Skeletal muscle satellite cell (primary cell): ENCODE data around the gene PREB.

Source experiments
- H3K27me3 ChIP-seq: 2 replicates; pipeline ENCODE4 v1.7.0; 2013; ENCODE audit warnings: low read length; ENCODE audit not compliant: control insufficient read depth, insufficient read depth
- H3K36me3 ChIP-seq: 2 replicates; pipeline ENCODE4 v1.7.0; 2013; ENCODE audit warnings: mild to moderate bottlenecking, control low read depth, low read length; ENCODE audit not compliant: insufficient read depth
- H3K4me1 ChIP-seq: 2 replicates; pipeline ENCODE4 v1.7.0; 2013; ENCODE audit warnings: low read length; ENCODE audit not compliant: control insufficient read depth, insufficient read depth
- H3K4me2 ChIP-seq: 2 replicates; pipeline ENCODE4 v1.7.0; 2013; ENCODE audit warnings: mild to moderate bottlenecking, low read length
- H3K4me3 ChIP-seq: 2 replicates; pipeline ENCODE4 v1.7.0; 2013; ENCODE audit warnings: low read length
- H3K9ac ChIP-seq: 2 replicates; pipeline ENCODE4 v1.7.0; 2013; ENCODE audit warnings: mild to moderate bottlenecking, low read depth, low read length, moderate library complexity
- H3K9me3 ChIP-seq: replicated peaks from 2 replicates; pipeline ENCODE4 v1.7.0; 2013; ENCODE audit warnings: mild to moderate bottlenecking, control low read depth, low read length

The PREB gene

GRCh38 chr2:27089111-27089954 lies 45.1 kb downstream of the PREB start:
- H3K36me3 ChIP-seq = no peaks in the 10 kb centered on the region
- peaks cover 18% of the 10 kb centered on the region for H3K4me1 ChIP-seq
- H3K27me3 ChIP-seq = no peaks in the 10 kb centered on the region
- H3K9me3 ChIP-seq = no peaks in the 10 kb centered on the region
- no peak overlapping the region for H3K4me3 ChIP-seq
- no peak overlapping the region for H3K4me2 ChIP-seq
- no peak overlapping the region for H3K9ac ChIP-seq

- Histone ChIP-seq H3K27me3 (no peaks in the 10 kb centered on the region), H3K9ac (no peak overlapping the region), H3K36me3 (peaks cover under 1% of the 10 kb centered on the region)
Measured at GRCh38 chr2:27088634-27089033, 45.8 kb downstream of the PREB start.

GRCh38 chr2:27087823-27088410 lies 46.5 kb downstream of the PREB start:
- no peaks in the 10 kb centered on the region for H3K27me3 ChIP-seq
- no peak overlapping the region for H3K4me2 ChIP-seq
- peaks cover 3% of the 10 kb centered on the region for H3K36me3 ChIP-seq
- H3K9ac ChIP-seq = no peak overlapping the region
- peaks cover 22% of the 10 kb centered on the region for H3K4me1 ChIP-seq
- no peaks in the 10 kb centered on the region for H3K9me3 ChIP-seq
- no peak overlapping the region for H3K4me3 ChIP-seq

More at GRCh38 chr2:27088634-27089033, 45.8 kb downstream of the PREB start:
- no peaks in the 10 kb centered on the region for H3K9me3 ChIP-seq
- no peak overlapping the region for H3K4me2 ChIP-seq
- H3K4me1 ChIP-seq = peaks cover 18% of the 10 kb centered on the region
- no peak overlapping the region for H3K4me3 ChIP-seq

- no peaks in the 10 kb centered on the region for H3K27me3 ChIP-seq
- H3K9ac ChIP-seq = peak within 1 kb of the TSS; percentile 85
- peak within 1 kb of the TSS; percentile 97 for H3K4me2 ChIP-seq
- peaks cover 9% of the 10 kb centered on the region for H3K36me3 ChIP-seq
- H3K4me1 ChIP-seq = peaks cover 32% of the 10 kb centered on the region
- no peaks in the 10 kb centered on the region for H3K9me3 ChIP-seq
- peak within 1 kb of the TSS; percentile 72 for H3K4me3 ChIP-seq
Measured at GRCh38 chr2:27086724-27087593, 47.5 kb downstream of the PREB start, which contains the start of gene KHK. Gene KHK, plus strand, starts transcription at chr2:27086772. Its CDS starts 488 bp downstream, at chr2:27087260.

GRCh38 chr2:27086090-27086723 lies 48.2 kb downstream of the PREB start:
- H3K4me1 ChIP-seq = peaks cover 39% of the 10 kb centered on the region
- peak overlapping the region; percentile 85 for H3K9ac ChIP-seq
- peak overlapping the region; percentile 72 for H3K4me3 ChIP-seq
- H3K4me2 ChIP-seq = peak overlapping the region; percentile 97
- H3K9me3 ChIP-seq = no peaks in the 10 kb centered on the region
- H3K36me3 ChIP-seq = peaks cover 10% of the 10 kb centered on the region
- no peaks in the 10 kb centered on the region for H3K27me3 ChIP-seq

GRCh38 chr2:27085673-27086089 lies 48.8 kb downstream of the PREB start:
- peak overlapping the region; percentile 85 for H3K9ac ChIP-seq
- H3K4me1 ChIP-seq = peaks cover 43% of the 10 kb centered on the region
- no peaks in the 10 kb centered on the region for H3K9me3 ChIP-seq
- H3K36me3 ChIP-seq = peaks cover 10% of the 10 kb centered on the region
- no peaks in the 10 kb centered on the region for H3K27me3 ChIP-seq
- peak overlapping the region; percentile 97 for H3K4me2 ChIP-seq
- H3K4me3 ChIP-seq = peak overlapping the region; percentile 72

- peak overlapping the region; percentile 72 for H3K4me3 ChIP-seq
Measured at GRCh38 chr2:27085062-27085672, 49.3 kb downstream of the PREB start.

GRCh38 chr2:27084297-27085061 lies 50.0 kb downstream of the PREB start:
- H3K9me3 ChIP-seq = no peaks in the 10 kb centered on the region
- no peak overlapping the region for H3K9ac ChIP-seq
- peaks cover 55% of the 10 kb centered on the region for H3K4me1 ChIP-seq
- H3K27me3 ChIP-seq = no peaks in the 10 kb centered on the region
- H3K36me3 ChIP-seq = peaks cover 10% of the 10 kb centered on the region
- no peak overlapping the region for H3K4me3 ChIP-seq
- no peak overlapping the region for H3K4me2 ChIP-seq

More at GRCh38 chr2:27085062-27085672, 49.3 kb downstream of the PREB start:
- peaks cover 10% of the 10 kb centered on the region for H3K36me3 ChIP-seq
- peaks cover 48% of the 10 kb centered on the region for H3K4me1 ChIP-seq
- peak overlapping the region; percentile 85 for H3K9ac ChIP-seq
- no peaks in the 10 kb centered on the region for H3K27me3 ChIP-seq
- peak overlapping the region; percentile 97 for H3K4me2 ChIP-seq
- H3K9me3 ChIP-seq = no peaks in the 10 kb centered on the region

- H3K4me1 ChIP-seq = peaks cover 63% of the 10 kb centered on the region
- H3K36me3 ChIP-seq = peaks cover 10% of the 10 kb centered on the region
- H3K4me3 ChIP-seq = no peak overlapping the region
- no peaks in the 10 kb centered on the region for H3K27me3 ChIP-seq
- H3K9ac ChIP-seq = no peak overlapping the region
- no peaks in the 10 kb centered on the region for H3K9me3 ChIP-seq
- no peak overlapping the region for H3K4me2 ChIP-seq
Measured at GRCh38 chr2:27083410-27084296, 50.8 kb downstream of the PREB start.
